ENCODE measurements around the gene ZEB1. TPM values are rescaled to one million over a fixed set of nuclear protein-coding genes. Genes with fewer than 3 reads are reported as not detected.
"Not testable (repeated sequence)": the region's sequence is repeated elsewhere in the genome, so short reads cannot be mapped to it uniquely, and the experiment has no call there.

ZEB1 gene
- total and polyA plus RNA-seq, 2 of the 8 experiments (the other 6 are each of a cell fraction or from before 2014, with no cell fraction given): 0.08 to 0.15 TPM

- H3K9me3 ChIP-seq (ENCODE audit: insufficient read depth in 2 of 2, low read depth in 1 of 2, low read length in 1 of 2): peaks cover 0 to 27% of the 10 kb centered on the region in 2 experiments; a peak in 2 of 4 replicates
- H2AFZ ChIP-seq (ENCODE audit: low read length); H3K9ac ChIP-seq (replicated peaks in 1 of 4; ENCODE audit: extremely low read depth in 1 of 4, low read depth in 3 of 4, low read length in 3 of 4); DNase-seq (ENCODE audit: low read depth in 1 of 2, low spot score in 2 of 2); H2BK120ac ChIP-seq (replicated peaks; ENCODE audit: low read depth, low read length); FAIRE-seq; H3K4me3 ChIP-seq (ENCODE audit: extremely low read depth in 1 of 4, insufficient read depth in 2 of 4, low read depth in 3 of 4, low read length in 4 of 4); CTCF ChIA-PET (ENCODE audit: partially characterized antibody); H3K18ac ChIP-seq (ENCODE audit: extremely low read depth, low read length); H3K27ac ChIP-seq (ENCODE audit: low read depth, low read length); H3K56ac ChIP-seq (replicated peaks; ENCODE audit: insufficient read length, low read depth, low read length); POLR2A ChIA-PET (ENCODE audit: partially characterized antibody); H3K23me2 ChIP-seq (ENCODE audit: low read depth, low read length); H3K4me2 ChIP-seq (ENCODE audit: insufficient read depth in 1 of 2, low read depth in 2 of 2, low read length in 2 of 2); H4K5ac ChIP-seq (ENCODE audit: insufficient read length, low read depth, low read length); H2BK15ac ChIP-seq (ENCODE audit: low read length); H3K4me1 ChIP-seq (replicated peaks in 1 of 4; ENCODE audit: control insufficient read depth in 3 of 4, insufficient read depth in 4 of 4, low read length in 3 of 4); H2AK5ac ChIP-seq (ENCODE audit: low read depth, low read length); H2BK12ac ChIP-seq (ENCODE audit: low read depth, low read length); H3K36me3 ChIP-seq (ENCODE audit: control insufficient read depth in 2 of 4, insufficient read depth in 4 of 4, low read length in 3 of 4); H3K23ac ChIP-seq (ENCODE audit: insufficient read length); H4K8ac ChIP-seq (ENCODE audit: extremely low read depth, insufficient read depth, low read length); H3K27me3 ChIP-seq (replicated peaks in 1 of 4; ENCODE audit: control insufficient read depth in 3 of 4, extremely low read depth in 1 of 4, insufficient read depth in 3 of 4, low read length in 3 of 4); H3K4ac ChIP-seq (replicated peaks; ENCODE audit: insufficient read length, low read depth, low read length); H4K20me1 ChIP-seq (replicated peaks in 1 of 2; ENCODE audit: control insufficient read depth in 1 of 2, insufficient read depth in 2 of 2, low read length in 2 of 2); H2BK20ac ChIP-seq (ENCODE audit: low read length); H4K91ac ChIP-seq (replicated peaks; ENCODE audit: insufficient read length, low read length); H3K79me2 ChIP-seq (ENCODE audit: control insufficient read depth in 1 of 2, insufficient read depth in 2 of 2, low read length in 2 of 2); H3K79me1 ChIP-seq (ENCODE audit: low read depth, low read length); H3K14ac ChIP-seq (ENCODE audit: insufficient read length); H2BK5ac ChIP-seq (ENCODE audit: low read depth, low read length): not testable (repeated sequence)
- WGBS, 2 experiments (ENCODE audit: extremely low coverage in 1 of 2, insufficient coverage in 1 of 2, insufficient read length in 1 of 2, insufficient replicate concordance in 2 of 2, low coverage in 1 of 2, low lambda C conversion rate in 2 of 2, missing lambda C conversion rate in 1 of 2): 92% methylated on average over 10 of the region's 15 CpGs; no CpG with 5 or more reads in 1 of the 2 experiments
- TF ChIP-seq EP300 (IDR thresholded peaks at IDR 0.05; ENCODE audit: borderline replicate concordance in 1 of 2, low read depth in 2 of 2, low read length in 2 of 2): peak in 1 of 2 experiments; percentile 22; a peak in 1 of 3 replicates
These were observed 42.5 kb downstream of the ZEB1 start for GRCh38 chr10:31361475-31361874.
